CD4-positive, alpha-beta T cell (primary cell): ENCODE measurements around the gene SUSD6. TPM values are rescaled to one million over a fixed set of nuclear protein-coding genes. Genes with fewer than 3 reads are reported as not detected.
A peak's percentile ranks its signal among the peaks of the same experiment; 100 is the strongest.

Source experiments
- ATAC-seq: fragments of 200-7000 bp; cut with Tn5 transposase; one replicate; pipeline ENCODE4 v1.10.0; 2022; ENCODE audit warnings: mild to moderate bottlenecking; ENCODE audit not compliant: poor library complexity
- CTCF ChIA-PET: fragments of 350-600 bp; sonication (Branson Sonifier 250); formaldehyde crosslinking; loops from one replicate; lab custom pipeline; 2021; ENCODE audit warnings: antibody characterized with exemption, inconsistent platforms; lab: Charles Lee
- POLR2A ChIA-PET: fragments of 350-600 bp; sonication (Branson Sonifier 250); formaldehyde crosslinking; loops from one replicate; lab custom pipeline; 2021; ENCODE audit warnings: antibody characterized with exemption, inconsistent platforms; lab: Charles Lee
- DNase-seq, 14 experiments: peaks; one replicate each; pipeline ENCODE4 v3.0.0-alpha.2; 2013 to 2020; ENCODE audit warnings: mixed read lengths in 2 of 14
- H3K27ac ChIP-seq, 2 donors: one replicate each; pipeline versions ENCODE4 v1.5.1 to v1.7.0; 2013; ENCODE audit warnings: low read length in 2 of 2, low read depth in 1 of 2, mild to moderate bottlenecking in 1 of 2
- H3K27me3 ChIP-seq, 2 experiments: 1 replicate in 1 of 2; 2 replicates in 1 of 2; pipeline versions ENCODE4 v1.6.1 to v1.7.0; 2013; ENCODE audit warnings: low read length in 2 of 2, control low read depth in 1 of 2, mild to moderate bottlenecking in 1 of 2, moderate library complexity in 1 of 2; ENCODE audit not compliant: insufficient read depth in 2 of 2, control insufficient read depth in 1 of 2
- H3K36me3 ChIP-seq: one replicate; pipeline ENCODE4 v1.6.1; 2013; ENCODE audit warnings: low read length, control low read depth; ENCODE audit not compliant: insufficient read depth
- H3K4me1 ChIP-seq: one replicate; pipeline ENCODE4 v1.6.1; 2013; ENCODE audit warnings: low read length, control low read depth; ENCODE audit not compliant: insufficient read depth
- H3K4me3 ChIP-seq: one replicate; pipeline ENCODE4 v1.5.1; 2013; ENCODE audit warnings: mild to moderate bottlenecking, low read length, moderate library complexity
- H3K9me3 ChIP-seq, 2 experiments: 1 replicate in 1 of 2; 2 replicates in 1 of 2; pipeline versions ENCODE4 v1.6.1 to v1.7.0; 2013; ENCODE audit warnings: low read length in 2 of 2, mild to moderate bottlenecking in 2 of 2, control low read depth in 1 of 2, moderate library complexity in 1 of 2; ENCODE audit not compliant: control insufficient read depth in 1 of 2, insufficient read depth in 1 of 2
- H3K27ac Mint-ChIP-seq: one replicate; pipeline ENCODE4 v1.8.0; 2020; ENCODE audit warnings: mixed read lengths
- H3K27me3 Mint-ChIP-seq: one replicate; pipeline ENCODE4 v1.8.0; 2021; ENCODE audit warnings: mixed read lengths
- H3K36me3 Mint-ChIP-seq: one replicate; pipeline ENCODE4 v1.8.0; 2021; ENCODE audit warnings: low read depth, mixed read lengths
- H3K4me1 Mint-ChIP-seq: one replicate; pipeline ENCODE4 v1.8.0; 2021; ENCODE audit warnings: low read depth, mixed read lengths
- H3K4me3 Mint-ChIP-seq: one replicate; pipeline ENCODE4 v1.8.0; 2020; ENCODE audit warnings: mild to moderate bottlenecking, mixed read lengths
- H3K9me3 Mint-ChIP-seq: one replicate; pipeline ENCODE4 v1.8.0; 2020; ENCODE audit warnings: mixed read lengths
- intact Hi-C, 2 experiments: fragments of 100-400 bp; cut with DNase I in 1 of 2; cut with micrococcal nuclease in 1 of 2; formaldehyde crosslinking; loops; one replicate each; pipeline versions ENCODE4 v1.15.1 to v1.9.0; 2023 to 2025; cut with DNase I, micrococcal nuclease
- total RNA-seq, 174 experiments: library from RNA in 2 of 174; stranded (reverse) in 2 of 174; gene quantifications; one replicate each; pipeline ENCODE4 v1.2.3 and lab custom pipeline; 2021 to 2026
- TF ChIP-seq, protein P1 (sequence below): fragments of 200-600 bp; IDR thresholded peaks from one replicate; pipeline ENCODE4 v1.8.0; 2022; ENCODE audit warnings: antibody characterized with exemption, mild to moderate bottlenecking

The SUSD6 gene
- total RNA-seq, 2 experiments from 2014 or later = 93.7 to 95.1 TPM

DNA sequence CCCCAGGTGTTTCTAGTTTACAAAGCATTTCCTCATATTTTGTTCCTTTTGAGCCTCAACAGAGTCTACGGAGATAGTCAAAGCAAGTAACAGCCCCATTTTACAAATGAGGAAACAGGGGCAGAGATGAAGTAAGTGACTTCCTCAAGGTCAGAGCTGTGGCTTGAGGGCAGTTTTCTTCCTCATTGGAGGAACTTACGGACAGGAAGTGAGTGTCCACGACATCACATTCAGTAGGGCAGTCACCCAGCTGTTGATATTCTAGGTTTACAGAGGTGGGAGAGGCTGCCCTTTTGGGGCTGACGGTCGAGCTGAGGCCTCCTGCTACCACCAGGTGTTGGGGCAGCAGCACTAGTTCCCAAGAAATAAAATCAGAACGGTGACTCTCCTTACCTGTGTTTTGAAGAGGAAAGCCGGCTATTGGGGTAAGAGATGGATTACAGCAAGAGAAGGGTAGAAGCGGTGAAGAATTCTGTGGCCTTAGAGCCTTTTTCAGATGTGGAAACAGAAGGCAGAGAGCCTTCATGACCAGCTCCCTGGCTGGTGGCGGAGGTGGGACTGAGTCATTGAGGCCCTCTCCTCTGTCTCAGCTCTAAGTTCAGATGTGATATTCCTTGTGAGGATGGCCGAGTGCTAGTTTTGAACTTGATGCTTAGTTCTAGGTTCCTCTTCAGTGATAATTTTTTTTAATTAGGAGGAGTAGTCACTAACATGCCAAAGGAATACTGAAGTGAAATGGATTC lies 41.7 kb downstream of the SUSD6 start:
- peaks cover 91% of the 10 kb centered on the region for H3K4me1 Mint-ChIP-seq
- ATAC-seq (no peak), DNase-seq (peak in 2 of 14 experiments; percentile 58 to 67)
- no peak overlapping the region for H3K27ac ChIP-seq
- no peaks in the 10 kb centered on the region for H3K9me3 ChIP-seq
- H3K4me3 ChIP-seq = no peak overlapping the region
- TF ChIP-seq, protein P1, sequence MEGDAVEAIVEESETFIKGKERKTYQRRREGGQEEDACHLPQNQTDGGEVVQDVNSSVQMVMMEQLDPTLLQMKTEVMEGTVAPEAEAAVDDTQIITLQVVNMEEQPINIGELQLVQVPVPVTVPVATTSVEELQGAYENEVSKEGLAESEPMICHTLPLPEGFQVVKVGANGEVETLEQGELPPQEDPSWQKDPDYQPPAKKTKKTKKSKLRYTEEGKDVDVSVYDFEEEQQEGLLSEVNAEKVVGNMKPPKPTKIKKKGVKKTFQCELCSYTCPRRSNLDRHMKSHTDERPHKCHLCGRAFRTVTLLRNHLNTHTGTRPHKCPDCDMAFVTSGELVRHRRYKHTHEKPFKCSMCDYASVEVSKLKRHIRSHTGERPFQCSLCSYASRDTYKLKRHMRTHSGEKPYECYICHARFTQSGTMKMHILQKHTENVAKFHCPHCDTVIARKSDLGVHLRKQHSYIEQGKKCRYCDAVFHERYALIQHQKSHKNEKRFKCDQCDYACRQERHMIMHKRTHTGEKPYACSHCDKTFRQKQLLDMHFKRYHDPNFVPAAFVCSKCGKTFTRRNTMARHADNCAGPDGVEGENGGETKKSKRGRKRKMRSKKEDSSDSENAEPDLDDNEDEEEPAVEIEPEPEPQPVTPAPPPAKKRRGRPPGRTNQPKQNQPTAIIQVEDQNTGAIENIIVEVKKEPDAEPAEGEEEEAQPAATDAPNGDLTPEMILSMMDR = no peak
- CTCF ChIA-PET = interaction anchor here (0.9 kb wide), 1 partner anchor 9 kb away, joined by 5 read pairs; no protein-coding TSS in a partner anchor
- H3K27me3 Mint-ChIP-seq = no peaks in the 10 kb centered on the region
- intact Hi-C loops = no loop called here
- H3K27me3 ChIP-seq = no peaks in the 10 kb centered on the region
- POLR2A ChIA-PET = no interaction called here
- H3K4me3 Mint-ChIP-seq = no peak overlapping the region
- H3K36me3 ChIP-seq = peaks cover 10% of the 10 kb centered on the region
- peaks cover 68% of the 10 kb centered on the region for H3K4me1 ChIP-seq
- H3K9me3 Mint-ChIP-seq = no peaks in the 10 kb centered on the region
- peaks cover 22% of the 10 kb centered on the region for H3K36me3 Mint-ChIP-seq
- peak overlapping the region; percentile 21 for H3K27ac Mint-ChIP-seq

- Histone ChIP-seq H3K36me3 (peaks cover 20% of the 10 kb centered on the region), H3K9me3 (no peaks in the 10 kb centered on the region), H3K27ac (no peak overlapping the region), H3K27me3 (no peaks in the 10 kb centered on the region), H3K4me3 (no peak overlapping the region), H3K4me1 (peaks cover 71% of the 10 kb centered on the region)
- intact Hi-C loops = no loop called here
- H3K27ac Mint-ChIP-seq = peak overlapping the region; percentile 21
- peaks cover 91% of the 10 kb centered on the region for H3K4me1 Mint-ChIP-seq
- DNase-seq = no peak
- H3K27me3 Mint-ChIP-seq = no peaks in the 10 kb centered on the region
- no peak for ATAC-seq
- ChIA-PET POLR2A (no interaction called here), CTCF (interaction anchor here (0.9 kb wide), 1 partner anchor 10 kb away, joined by 5 read pairs; no protein-coding TSS in a partner anchor)
- H3K9me3 Mint-ChIP-seq = no peaks in the 10 kb centered on the region
- TF ChIP-seq, protein P1 = no peak
- H3K4me3 Mint-ChIP-seq = no peak overlapping the region
- peaks cover 32% of the 10 kb centered on the region for H3K36me3 Mint-ChIP-seq
Measured at GRCh38 chr14:69654116-69654515, 42.7 kb downstream of the SUSD6 start.

DNA sequence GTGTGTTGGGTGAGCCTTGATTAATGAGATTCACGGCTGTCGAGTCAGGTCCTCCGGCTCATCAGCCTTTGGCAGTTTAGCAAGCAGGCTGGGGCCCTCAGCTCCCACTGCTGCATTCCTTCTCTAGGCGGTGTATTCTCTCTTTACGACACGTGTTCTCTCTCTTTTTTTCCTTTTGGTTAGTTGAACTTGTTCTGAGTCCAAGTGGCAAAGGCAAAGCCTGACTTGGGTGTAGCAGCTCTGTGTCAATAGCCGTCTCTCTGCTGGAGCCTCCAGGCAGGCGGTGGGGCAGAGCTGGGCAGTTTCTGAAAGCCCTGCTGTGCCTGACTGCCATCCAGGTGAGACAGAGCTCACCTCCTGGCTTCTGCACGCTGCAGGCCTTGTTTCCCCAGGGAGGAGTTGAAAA lies 46.6 kb downstream of the SUSD6 start:
- Mint-ChIP-seq H3K9me3 (no peaks in the 10 kb centered on the region), H3K27me3 (no peaks in the 10 kb centered on the region), H3K4me3 (no peak overlapping the region), H3K36me3 (peaks cover 71% of the 10 kb centered on the region), H3K4me1 (peaks cover 92% of the 10 kb centered on the region), H3K27ac (peak overlapping the region; percentile 53)
- TF ChIP-seq, protein P1 = no peak
- CTCF ChIA-PET = no interaction called here
- DNase-seq = no peak
- Histone ChIP-seq H3K4me1 (peaks cover 57% of the 10 kb centered on the region), H3K27ac (peak overlapping the region in 1 of 2 donors; percentile 10), H3K36me3 (peaks cover 37% of the 10 kb centered on the region), H3K4me3 (no peak overlapping the region), H3K9me3 (no peaks in the 10 kb centered on the region), H3K27me3 (no peaks in the 10 kb centered on the region)
- no peak for ATAC-seq
- POLR2A ChIA-PET = no interaction called here
- intact Hi-C loops = no loop called here
